ENCODE measurements around the gene NR6A1.

NR6A1 gene

GRCh38 chr9:124537926-124538325 is 233.2 kb downstream of the NR6A1 start:
- H3K9me3 ChIP-seq, result no peaks in the 10 kb centered on the region
- intact Hi-C loops (cut with DNase I; ENCODE audit: low total_unique reads), result loop anchor here (10.0 kb wide), 1 partner anchor 413 kb away; no protein-coding TSS in a partner anchor
- DNase-seq, result no peak

GRCh38 chr9:124535846-124536245 is 235.3 kb downstream of the NR6A1 start:
- H3K4me3 ChIP-seq, result no peak overlapping the region
- H3K36me3 ChIP-seq, result no peaks in the 10 kb centered on the region
- no peak overlapping the region for H3K27ac ChIP-seq

More at GRCh38 chr9:124537926-124538325, 233.2 kb downstream of the NR6A1 start:
- Histone ChIP-seq H3K4me1 (no peaks in the 10 kb centered on the region), H3K27me3 (no peaks in the 10 kb centered on the region), H3K36me3 (no peaks in the 10 kb centered on the region), H3K4me3 (no peak overlapping the region), H3K27ac (no peak overlapping the region)
- no peak for TF ChIP-seq CTCF (IDR thresholded peaks at IDR 0.05)

GRCh38 chr9:124532897-124533296 is 238.2 kb downstream of the NR6A1 start:
- Histone ChIP-seq H3K27ac (no peak overlapping the region), H3K9me3 (no peaks in the 10 kb centered on the region), H3K4me3 (no peak overlapping the region), H3K4me1 (no peaks in the 10 kb centered on the region), H3K27me3 (no peaks in the 10 kb centered on the region), H3K36me3 (no peaks in the 10 kb centered on the region)
- no peak for TF ChIP-seq CTCF (IDR thresholded peaks at IDR 0.05)
- intact Hi-C loops (cut with DNase I; ENCODE audit: low total_unique reads), result loop anchor here (10.0 kb wide), 1 partner anchor 408 kb away; no protein-coding TSS in a partner anchor
- DNase-seq, result no peak

More at GRCh38 chr9:124535846-124536245, 235.3 kb downstream of the NR6A1 start:
- TF ChIP-seq CTCF (IDR thresholded peaks at IDR 0.05), result no peak
- no peaks in the 10 kb centered on the region for H3K9me3 ChIP-seq
- no peaks in the 10 kb centered on the region for H3K27me3 ChIP-seq
- intact Hi-C loops (cut with DNase I; ENCODE audit: low total_unique reads), result loop anchor here (10.0 kb wide), 1 partner anchor 411 kb away; no protein-coding TSS in a partner anchor
- no peaks in the 10 kb centered on the region for H3K4me1 ChIP-seq
- no peak for DNase-seq

GRCh38 chr9:124531115-124531514 is 240.0 kb downstream of the NR6A1 start:
- intact Hi-C loops (cut with DNase I; ENCODE audit: low total_unique reads), result loop anchor here (10.0 kb wide), 1 partner anchor 406 kb away; no protein-coding TSS in a partner anchor
- Histone ChIP-seq H3K27ac (no peak overlapping the region), H3K4me3 (no peak overlapping the region), H3K4me1 (no peaks in the 10 kb centered on the region), H3K27me3 (no peaks in the 10 kb centered on the region), H3K36me3 (no peaks in the 10 kb centered on the region), H3K9me3 (no peaks in the 10 kb centered on the region)
- no peak for DNase-seq
- TF ChIP-seq CTCF (IDR thresholded peaks at IDR 0.05), result no peak

GRCh38 chr9:124530246-124530645 is 240.9 kb downstream of the NR6A1 start:
- Histone ChIP-seq H3K27me3 (no peaks in the 10 kb centered on the region), H3K4me3 (no peak overlapping the region), H3K27ac (no peak overlapping the region), H3K9me3 (no peaks in the 10 kb centered on the region), H3K36me3 (no peaks in the 10 kb centered on the region), H3K4me1 (no peaks in the 10 kb centered on the region)
- no peak for DNase-seq
- TF ChIP-seq CTCF (IDR thresholded peaks at IDR 0.05), result no peak
- intact Hi-C loops (cut with DNase I; ENCODE audit: low total_unique reads), result loop anchor here (10.0 kb wide), 1 partner anchor 405 kb away; no protein-coding TSS in a partner anchor

DNA sequence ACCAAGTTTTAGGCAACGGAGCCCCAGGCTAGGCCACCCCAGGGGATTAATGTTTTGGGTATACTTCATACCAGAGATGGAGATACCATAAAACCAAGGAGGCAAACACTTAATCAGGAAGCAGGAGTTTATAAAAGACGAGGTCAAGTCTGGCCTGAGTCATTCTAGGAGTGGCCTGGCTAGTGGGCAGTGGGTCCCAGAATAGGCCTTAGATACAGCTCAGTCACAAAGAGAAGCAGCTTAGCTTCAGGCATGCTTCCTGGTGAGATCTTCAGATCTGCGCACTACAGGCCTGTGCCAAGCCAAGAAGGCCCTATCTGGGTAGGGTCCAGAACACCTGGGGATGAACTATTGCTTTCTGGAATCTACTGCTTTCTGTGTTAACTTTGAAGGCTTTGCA is 243.3 kb downstream of the NR6A1 start:
- intact Hi-C loops (cut with DNase I; ENCODE audit: low total_unique reads), result no loop called here
- Histone ChIP-seq H3K27me3 (no peaks in the 10 kb centered on the region), H3K4me3 (no peak overlapping the region), H3K9me3 (no peaks in the 10 kb centered on the region), H3K36me3 (no peaks in the 10 kb centered on the region), H3K4me1 (no peaks in the 10 kb centered on the region), H3K27ac (no peak overlapping the region)
- no peak for TF ChIP-seq CTCF (IDR thresholded peaks at IDR 0.05)
- DNase-seq, result no peak

Measured in tibial artery (tissue), 4 donors.